ENCODE data around the gene SRGAP3. TPM values are rescaled to one million over a fixed set of nuclear protein-coding genes. Genes with fewer than 3 reads are reported as not detected.

SRGAP3 gene
- total RNA-seq, 1 donor from 2014 or later, result 0.99 TPM

DNA sequence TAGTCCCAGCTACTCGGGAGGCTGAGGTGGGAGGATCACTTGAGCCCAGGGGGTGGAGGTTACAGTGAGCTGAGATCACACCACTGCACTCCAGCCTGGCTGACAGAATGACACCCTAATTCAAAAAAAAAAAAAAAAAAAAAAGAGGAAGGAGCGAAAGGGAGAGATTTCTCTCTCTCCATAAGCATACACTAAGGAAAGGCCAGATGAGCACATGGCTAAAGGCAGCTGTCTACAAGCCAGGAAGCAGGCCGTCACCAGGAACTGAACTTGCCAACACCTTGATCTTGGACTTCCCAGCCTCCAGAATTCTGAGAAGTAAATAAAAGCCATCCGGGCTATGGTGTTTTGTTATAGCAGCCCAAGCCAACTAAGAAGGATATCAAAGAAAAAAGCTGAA lies 7.5 kb downstream of the SRGAP3 start:
- Mint-ChIP-seq H3K4me1 (ENCODE audit: low read depth) (no peaks in the 10 kb centered on the region), H3K36me3 (ENCODE audit: low read depth) (no peaks in the 10 kb centered on the region), H3K27me3 (ENCODE audit: low read depth) (peaks cover 6% of the 10 kb centered on the region), H3K27ac (ENCODE audit: unreplicated experiment) (no peak overlapping the region), H3K4me3 (ENCODE audit: unreplicated experiment) (no peak overlapping the region), H3K9me3 (ENCODE audit: low read depth) (no peaks in the 10 kb centered on the region)
- TF ChIP-seq, protein P1, sequence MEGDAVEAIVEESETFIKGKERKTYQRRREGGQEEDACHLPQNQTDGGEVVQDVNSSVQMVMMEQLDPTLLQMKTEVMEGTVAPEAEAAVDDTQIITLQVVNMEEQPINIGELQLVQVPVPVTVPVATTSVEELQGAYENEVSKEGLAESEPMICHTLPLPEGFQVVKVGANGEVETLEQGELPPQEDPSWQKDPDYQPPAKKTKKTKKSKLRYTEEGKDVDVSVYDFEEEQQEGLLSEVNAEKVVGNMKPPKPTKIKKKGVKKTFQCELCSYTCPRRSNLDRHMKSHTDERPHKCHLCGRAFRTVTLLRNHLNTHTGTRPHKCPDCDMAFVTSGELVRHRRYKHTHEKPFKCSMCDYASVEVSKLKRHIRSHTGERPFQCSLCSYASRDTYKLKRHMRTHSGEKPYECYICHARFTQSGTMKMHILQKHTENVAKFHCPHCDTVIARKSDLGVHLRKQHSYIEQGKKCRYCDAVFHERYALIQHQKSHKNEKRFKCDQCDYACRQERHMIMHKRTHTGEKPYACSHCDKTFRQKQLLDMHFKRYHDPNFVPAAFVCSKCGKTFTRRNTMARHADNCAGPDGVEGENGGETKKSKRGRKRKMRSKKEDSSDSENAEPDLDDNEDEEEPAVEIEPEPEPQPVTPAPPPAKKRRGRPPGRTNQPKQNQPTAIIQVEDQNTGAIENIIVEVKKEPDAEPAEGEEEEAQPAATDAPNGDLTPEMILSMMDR (IDR thresholded peaks at IDR 0.05), result no peak
- DNase-seq (ENCODE audit: low spot score), result no peak

DNA sequence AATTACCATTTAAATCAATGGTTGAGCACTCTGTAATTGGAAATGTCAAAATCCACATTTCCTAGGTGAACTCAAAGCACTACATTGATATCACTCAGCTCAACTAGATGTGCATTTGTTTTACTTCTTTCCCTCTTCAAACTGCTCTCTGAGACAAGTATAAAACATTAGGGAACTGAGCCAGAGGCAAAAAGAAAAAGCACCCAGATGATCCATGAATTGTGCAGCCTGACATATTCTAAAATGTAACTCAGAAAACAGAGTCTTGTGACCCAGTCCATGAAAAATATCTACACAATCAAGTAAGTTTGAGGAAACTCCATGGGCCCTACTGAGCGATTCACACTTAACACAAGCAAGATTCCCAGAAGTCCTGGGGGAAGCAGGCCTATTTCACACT lies 9.8 kb downstream of the SRGAP3 start:
- H3K27me3 Mint-ChIP-seq (ENCODE audit: low read depth), result peaks cover 12% of the 10 kb centered on the region
- TF ChIP-seq, protein P1 (IDR thresholded peaks at IDR 0.05), result no peak
- H3K4me3 Mint-ChIP-seq (ENCODE audit: unreplicated experiment), result no peak overlapping the region
- H3K36me3 Mint-ChIP-seq (ENCODE audit: low read depth), result peaks cover 1% of the 10 kb centered on the region
- no peaks in the 10 kb centered on the region for H3K9me3 Mint-ChIP-seq (ENCODE audit: low read depth)
- no peak for DNase-seq (ENCODE audit: low spot score)
- no peak overlapping the region for H3K27ac Mint-ChIP-seq (ENCODE audit: unreplicated experiment)
- H3K4me1 Mint-ChIP-seq (ENCODE audit: low read depth), result no peaks in the 10 kb centered on the region

DNA sequence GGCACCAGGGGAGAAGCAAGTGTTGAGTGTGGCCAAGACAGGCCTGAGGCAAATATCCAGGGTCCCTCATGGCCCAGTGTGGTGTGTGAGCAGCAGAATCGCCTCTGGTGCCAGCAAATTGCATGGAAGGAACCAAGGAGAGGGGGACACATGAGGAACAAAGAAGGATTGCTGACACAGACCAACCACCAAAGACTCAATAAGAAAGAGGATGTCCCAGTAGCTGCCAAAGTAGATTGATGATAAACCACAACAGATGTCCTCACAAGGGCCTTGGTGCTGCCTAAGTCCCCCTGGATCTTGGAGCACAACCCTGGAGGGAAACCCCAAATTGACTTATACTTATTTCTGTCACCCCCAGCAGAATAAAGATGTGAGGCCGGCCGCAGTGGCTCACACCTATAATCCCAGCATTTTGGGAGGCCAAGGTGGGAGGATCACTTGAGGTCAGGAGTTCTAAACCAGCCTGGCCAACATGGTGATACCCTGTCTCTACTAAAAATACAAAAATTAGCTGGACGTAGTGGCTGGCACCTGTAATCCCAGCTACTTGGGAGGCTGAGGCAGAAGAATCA lies 10.6 kb downstream of the SRGAP3 start:
- no peak overlapping the region for H3K4me3 Mint-ChIP-seq (ENCODE audit: unreplicated experiment)
- no peak for DNase-seq (ENCODE audit: low spot score)
- TF ChIP-seq, protein P1 (IDR thresholded peaks at IDR 0.05), result no peak
- H3K36me3 Mint-ChIP-seq (ENCODE audit: low read depth), result peaks cover 1% of the 10 kb centered on the region
- peaks cover 14% of the 10 kb centered on the region for H3K27me3 Mint-ChIP-seq (ENCODE audit: low read depth)
- H3K4me1 Mint-ChIP-seq (ENCODE audit: low read depth), result no peaks in the 10 kb centered on the region
- no peak overlapping the region for H3K27ac Mint-ChIP-seq (ENCODE audit: unreplicated experiment)
- H3K9me3 Mint-ChIP-seq (ENCODE audit: low read depth), result no peaks in the 10 kb centered on the region

DNA sequence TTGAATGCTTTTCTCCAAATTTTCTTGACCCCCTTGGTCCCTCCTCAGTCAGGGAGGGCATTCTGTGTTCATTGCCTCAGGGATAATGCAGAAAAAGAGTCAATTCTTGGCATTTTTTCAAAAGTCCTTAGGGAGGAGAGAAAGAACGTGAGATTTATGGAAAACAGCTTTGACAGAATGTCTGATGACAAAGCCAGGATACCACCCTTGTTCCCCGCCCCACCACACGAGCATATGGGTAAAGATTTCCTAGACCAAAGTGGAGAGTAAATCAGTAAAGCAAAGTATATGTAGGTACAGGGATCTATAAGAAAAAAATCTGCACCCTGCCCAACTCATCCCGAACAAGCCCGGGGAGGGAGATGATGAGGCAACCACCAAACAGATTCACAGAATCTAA lies 11.2 kb downstream of the SRGAP3 start:
- H3K4me1 Mint-ChIP-seq (ENCODE audit: low read depth), result no peaks in the 10 kb centered on the region
- TF ChIP-seq, protein P1 (IDR thresholded peaks at IDR 0.05), result no peak

GRCh38 chr3:9233814-9234600 lies 15.4 kb downstream of the SRGAP3 start:
- H3K4me3 Mint-ChIP-seq (ENCODE audit: unreplicated experiment), result no peak overlapping the region
- H3K36me3 Mint-ChIP-seq (ENCODE audit: low read depth), result peaks cover 1% of the 10 kb centered on the region
- no peak overlapping the region for H3K27ac Mint-ChIP-seq (ENCODE audit: unreplicated experiment)
- no peak for DNase-seq (ENCODE audit: low spot score)
- TF ChIP-seq, protein P1 (IDR thresholded peaks at IDR 0.05), result no peak
- no peaks in the 10 kb centered on the region for H3K9me3 Mint-ChIP-seq (ENCODE audit: low read depth)
- no peaks in the 10 kb centered on the region for H3K4me1 Mint-ChIP-seq (ENCODE audit: low read depth)
- H3K27me3 Mint-ChIP-seq (ENCODE audit: low read depth), result peaks cover 20% of the 10 kb centered on the region

More for the DNA sequence above, 11.2 kb downstream of the SRGAP3 start:
- DNase-seq (ENCODE audit: low spot score), result no peak
- H3K9me3 Mint-ChIP-seq (ENCODE audit: low read depth), result no peaks in the 10 kb centered on the region
- peaks cover 1% of the 10 kb centered on the region for H3K36me3 Mint-ChIP-seq (ENCODE audit: low read depth)
- H3K4me3 Mint-ChIP-seq (ENCODE audit: unreplicated experiment), result no peak overlapping the region
- peaks cover 20% of the 10 kb centered on the region for H3K27me3 Mint-ChIP-seq (ENCODE audit: low read depth)
- H3K27ac Mint-ChIP-seq (ENCODE audit: unreplicated experiment), result no peak overlapping the region
